NCI-H2196 treated with DMSO at 0.1 percent for 48 hours (cell line): ENCODE data around the gene NYAP2.

Experiments
- DNase-seq: peaks from one replicate; lab custom pipeline; 2025; ENCODE audit not compliant: unreplicated experiment; lab: John Stamatoyannopoulos, UW

The NYAP2 gene

GRCh38 chr2:225425284-225425683 lies 25.8 kb downstream of the NYAP2 start:
- no peak for DNase-seq

- no peak for DNase-seq
Observed at GRCh38 chr2:225428360-225428759, 28.9 kb downstream of the NYAP2 start.

- peak; percentile 82 for DNase-seq
Observed at GRCh38 chr2:225429717-225430116, 30.2 kb downstream of the NYAP2 start.

GRCh38 chr2:225431105-225431863 lies 31.8 kb downstream of the NYAP2 start:
- no peak for DNase-seq

- DNase-seq = no peak
Observed at GRCh38 chr2:225434014-225434413, 34.5 kb downstream of the NYAP2 start.

GRCh38 chr2:225437319-225437718 lies 37.8 kb downstream of the NYAP2 start:
- no peak for DNase-seq

GRCh38 chr2:225438248-225438647 lies 38.7 kb downstream of the NYAP2 start:
- DNase-seq = no peak

GRCh38 chr2:225452677-225453076 lies 53.2 kb downstream of the NYAP2 start:
- DNase-seq = no peak

GRCh38 chr2:225454412-225454811 lies 54.9 kb downstream of the NYAP2 start:
- no peak for DNase-seq

GRCh38 chr2:225456619-225457260 lies 57.2 kb downstream of the NYAP2 start:
- no peak for DNase-seq

GRCh38 chr2:225457482-225457881 lies 58.0 kb downstream of the NYAP2 start:
- DNase-seq = no peak

- DNase-seq = no peak
Observed at GRCh38 chr2:225458431-225459117, 59.1 kb downstream of the NYAP2 start.

- DNase-seq = no peak
Observed at GRCh38 chr2:225462417-225462816, 62.9 kb downstream of the NYAP2 start.

GRCh38 chr2:225462945-225463344 lies 63.4 kb downstream of the NYAP2 start:
- DNase-seq = no peak

- no peak for DNase-seq
Observed at GRCh38 chr2:225463449-225463848, 63.9 kb downstream of the NYAP2 start.

GRCh38 chr2:225464346-225465025 lies 65.0 kb downstream of the NYAP2 start:
- DNase-seq = peak; percentile 44

- DNase-seq = no peak
Observed at GRCh38 chr2:225465827-225466226, 66.3 kb downstream of the NYAP2 start.

- DNase-seq = no peak
Observed at GRCh38 chr2:225466891-225467604, 67.5 kb downstream of the NYAP2 start.

GRCh38 chr2:225468131-225468530 lies 68.6 kb downstream of the NYAP2 start:
- DNase-seq = no peak

GRCh38 chr2:225471039-225471438 lies 71.5 kb downstream of the NYAP2 start:
- no peak for DNase-seq

- DNase-seq = no peak
Observed at GRCh38 chr2:225471482-225471881, 72.0 kb downstream of the NYAP2 start.
